Right lobe of liver (tissue), 6 donors: ENCODE measurements around the gene MBNL2. TPM values are rescaled to one million over a fixed set of nuclear protein-coding genes. Genes with fewer than 3 reads are reported as not detected.

ENCODE experiments used
- ATAC-seq, 4 donors: fragments of 200-7000 bp; cut with Tn5 transposase; one replicate each; pipeline ENCODE4 v1.9.1; 2020; ENCODE audit warnings: mild to moderate bottlenecking in 4 of 4, moderate library complexity in 4 of 4
- DNase-seq, 3 donors: peaks; one replicate each; pipeline ENCODE4 v3.0.0-alpha.2; 2020
- H3K27ac ChIP-seq, 3 donors: fragments of 200-600 bp; one replicate each; pipeline ENCODE4 v1.8.0; 2022
- H3K27me3 ChIP-seq, 2 donors: fragments of 200-600 bp; one replicate each; pipeline ENCODE4 v1.8.0; 2022
- H3K36me3 ChIP-seq, 4 donors: fragments of 200-600 bp; sonication (generic) in 1 of 4; one replicate each; pipeline versions ENCODE4 v1.5.1 to v1.8.0; 2017 to 2022; ENCODE audit warnings: control low read depth in 1 of 4
- H3K4me1 ChIP-seq, 4 donors: fragments of 200-600 bp; sonication (generic) in 1 of 4; one replicate each; pipeline versions ENCODE4 v1.5.1 to v1.8.0; 2017 to 2022; ENCODE audit warnings: control low read depth in 1 of 4
- H3K4me3 ChIP-seq, 3 donors: fragments of 200-600 bp; one replicate each; pipeline ENCODE4 v1.8.0; 2022
- H3K9me3 ChIP-seq, 4 donors: fragments of 200-600 bp; sonication (generic) in 1 of 4; one replicate each; pipeline versions ENCODE4 v1.5.1 to v1.8.0; 2017 to 2022; ENCODE audit warnings: control low read depth in 1 of 4
- POLR2A ChIP-seq: fragments of 450-650 bp; IDR thresholded peaks from one replicate; pipeline ENCODE4 v1.6.1; 2017; ENCODE audit warnings: antibody characterized with exemption, mild to moderate bottlenecking
- WGBS: methylation state at CpG from one replicate; pipeline ENCODE4 v1.1.6; 2018; ENCODE audit warnings: low coverage, low lambda C conversion rate; ENCODE audit not compliant: insufficient coverage; ENCODE audit errors: missing lambda C conversion rate; 5-methylcytosine and 5-hydroxymethylcytosine counted together
- intact Hi-C, 2 donors: fragments of 100-400 bp; cut with DNase I; formaldehyde crosslinking; loops; one replicate each; pipeline versions ENCODE4 v1.11.2 to v1.14.1; 2022
- total RNA-seq, 6 experiments: library from RNA; depleted of rRNA in 2 of 6; stranded (reverse); fragments of >200 nt in 2 of 6; fragmentation: NEBNext Ultra II Directional in 3 of 6; extraction: Animal tissue kit (Norgen Biotek cat#: 25700) in 3 of 6; gene quantifications; one replicate each; pipeline versions ENCODE4 v1.1.0 to v1.2.4, GENCODE V29; 2016 to 2023
- TF ChIP-seq, protein P1 (sequence below), 4 donors: fragments of 200-600 bp in 3 of 4; fragments of 450-650 bp in 1 of 4; IDR thresholded peaks; one replicate each; pipeline versions ENCODE4 v1.5.1 to v1.8.0; 2016 to 2022; ENCODE audit warnings: antibody characterized with exemption in 4 of 4, mild to moderate bottlenecking in 2 of 4
- donor health status: DM: no; HTN: yes; CAD: no.
- donor health status: DM: no; HTN: no; CAD: no.
- donor health status: DM: no; HTN: no; CAD: no.
- donor health status: DM: no; HTN: yes; CAD: no.
- donor health status: DM: no; HTN: yes; CAD: no.

Gene MBNL2
- total RNA-seq, 6 experiments from 2014 or later: 30.3 to 135 (median 81.5) TPM

DNA sequence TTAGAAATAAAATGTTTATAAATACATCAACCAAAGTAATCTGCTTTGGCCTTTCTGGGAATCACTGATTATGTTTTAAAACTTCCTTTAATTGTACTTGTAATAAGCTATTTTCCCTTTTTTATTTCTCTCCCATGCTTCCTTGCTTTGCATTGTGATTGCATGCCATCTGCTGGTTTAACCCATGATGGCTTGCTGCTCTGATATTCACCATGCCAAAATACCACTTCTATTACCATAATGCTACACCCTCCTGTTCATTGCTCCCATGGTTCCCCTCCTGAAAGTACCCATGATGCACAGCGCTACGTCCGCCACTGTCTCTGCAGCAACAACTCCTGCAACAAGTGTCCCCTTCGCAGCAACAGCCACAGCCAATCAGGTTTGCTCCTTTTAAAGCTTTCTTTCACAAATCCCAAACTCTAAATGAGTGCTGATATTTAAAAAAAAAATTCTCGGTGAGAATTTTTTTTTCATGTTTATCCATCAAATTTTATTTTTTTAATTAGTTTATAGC, 144.1 kb downstream of the MBNL2 start:
- ATAC-seq (no peak), DNase-seq (no peak)
- Histone ChIP-seq H3K27ac (no peak overlapping the region), H3K36me3 (peaks cover 0 to 29% (median 19%) of the 10 kb centered on the region in 4 donors), H3K9me3 (no peaks in the 10 kb centered on the region), H3K4me3 (no peak overlapping the region), H3K4me1 (peaks cover 0 to 13% (median 3%) of the 10 kb centered on the region in 4 donors), H3K27me3 (no peaks in the 10 kb centered on the region)
- intact Hi-C loops: loop anchor here (10.0 kb wide), 2 partner anchors 251 to 261 kb away; no protein-coding TSS in a partner anchor
- TF ChIP-seq, protein P1, sequence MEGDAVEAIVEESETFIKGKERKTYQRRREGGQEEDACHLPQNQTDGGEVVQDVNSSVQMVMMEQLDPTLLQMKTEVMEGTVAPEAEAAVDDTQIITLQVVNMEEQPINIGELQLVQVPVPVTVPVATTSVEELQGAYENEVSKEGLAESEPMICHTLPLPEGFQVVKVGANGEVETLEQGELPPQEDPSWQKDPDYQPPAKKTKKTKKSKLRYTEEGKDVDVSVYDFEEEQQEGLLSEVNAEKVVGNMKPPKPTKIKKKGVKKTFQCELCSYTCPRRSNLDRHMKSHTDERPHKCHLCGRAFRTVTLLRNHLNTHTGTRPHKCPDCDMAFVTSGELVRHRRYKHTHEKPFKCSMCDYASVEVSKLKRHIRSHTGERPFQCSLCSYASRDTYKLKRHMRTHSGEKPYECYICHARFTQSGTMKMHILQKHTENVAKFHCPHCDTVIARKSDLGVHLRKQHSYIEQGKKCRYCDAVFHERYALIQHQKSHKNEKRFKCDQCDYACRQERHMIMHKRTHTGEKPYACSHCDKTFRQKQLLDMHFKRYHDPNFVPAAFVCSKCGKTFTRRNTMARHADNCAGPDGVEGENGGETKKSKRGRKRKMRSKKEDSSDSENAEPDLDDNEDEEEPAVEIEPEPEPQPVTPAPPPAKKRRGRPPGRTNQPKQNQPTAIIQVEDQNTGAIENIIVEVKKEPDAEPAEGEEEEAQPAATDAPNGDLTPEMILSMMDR (IDR thresholded peaks at IDR 0.05): no peak
- TF ChIP-seq POLR2A: no peak
- 98% methylated on average over 3 of the region's 5 CpGs for WGBS

DNA sequence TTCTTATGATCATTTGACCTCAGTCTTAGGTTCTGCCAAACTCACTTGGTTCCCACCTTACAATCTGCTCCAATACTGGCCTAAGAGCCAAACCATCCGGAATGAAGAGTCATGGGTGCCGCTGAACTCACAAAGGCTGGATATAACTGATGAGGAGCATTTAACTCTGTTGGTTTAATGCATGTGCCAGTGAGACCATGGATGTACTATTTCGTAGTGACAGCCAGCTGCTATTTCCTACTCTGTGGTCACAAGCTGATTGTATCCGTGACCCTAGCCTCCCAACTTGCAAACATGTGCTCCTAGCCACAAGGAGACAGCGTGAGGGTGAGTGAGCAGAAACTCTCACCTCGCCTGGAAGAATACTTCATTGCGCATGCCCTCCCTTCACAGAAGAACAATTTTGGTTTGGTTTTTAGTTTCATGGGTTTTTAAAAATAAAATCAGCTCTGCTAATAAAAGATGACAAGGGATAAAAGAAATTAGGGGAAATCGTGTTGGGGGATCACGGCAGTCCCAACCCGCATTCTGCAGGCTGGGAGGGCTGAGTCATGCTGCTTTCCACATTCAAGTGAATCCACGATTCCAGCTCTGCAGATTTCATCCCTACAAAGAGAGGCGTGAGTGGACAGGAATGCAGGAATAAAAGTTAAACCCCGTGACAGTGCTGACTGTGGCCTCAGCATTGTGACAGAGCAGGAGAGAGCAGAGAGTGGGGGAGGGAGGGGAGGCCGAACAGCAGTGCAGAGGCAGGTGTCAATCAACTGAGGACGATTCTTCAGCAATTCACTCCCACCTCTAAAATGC, 145.1 kb downstream of the MBNL2 start:
- no peaks in the 10 kb centered on the region for H3K27me3 ChIP-seq
- no peak overlapping the region for H3K4me3 ChIP-seq
- ATAC-seq: peak in 2 of 4 donors; percentile 7 to 23
- peaks cover 0 to 13% (median 3%) of the 10 kb centered on the region in 4 donors for H3K4me1 ChIP-seq
- DNase-seq: no peak
- TF ChIP-seq POLR2A: no peak
- TF ChIP-seq, protein P1 (IDR thresholded peaks at IDR 0.05): no peak
- intact Hi-C loops: loop anchor here (10.0 kb wide), 2 partner anchors 252 to 262 kb away; no protein-coding TSS in a partner anchor
- H3K9me3 ChIP-seq: no peaks in the 10 kb centered on the region
- no peak overlapping the region for H3K27ac ChIP-seq
- H3K36me3 ChIP-seq: peaks cover 0 to 33% (median 18%) of the 10 kb centered on the region in 4 donors
- 70% methylated on average over 15 of the region's 15 CpGs for WGBS

GRCh38 chr13:97369261-97369893, 147.2 kb downstream of the MBNL2 start:
- Histone ChIP-seq H3K27ac (peak overlapping the region; percentile 20 to 56 (median 55)), H3K4me1 (peaks cover 0 to 13% (median 0%) of the 10 kb centered on the region in 4 donors), H3K27me3 (no peaks in the 10 kb centered on the region), H3K4me3 (peak overlapping the region in 2 of 3 donors; percentile 13 to 17), H3K9me3 (no peaks in the 10 kb centered on the region), H3K36me3 (peaks cover 0 to 34% (median 17%) of the 10 kb centered on the region in 4 donors)
- DNase-seq (no peak), ATAC-seq (peak; percentile 84 to 94 (median 90))
- 6% methylated on average over 4 of the region's 4 CpGs for WGBS
- TF ChIP-seq, protein P1 (IDR thresholded peaks at IDR 0.05): no peak
- TF ChIP-seq POLR2A: no peak
- intact Hi-C loops: loop anchor here (10.0 kb wide), 2 partner anchors 255 to 265 kb away; no protein-coding TSS in a partner anchor

DNA sequence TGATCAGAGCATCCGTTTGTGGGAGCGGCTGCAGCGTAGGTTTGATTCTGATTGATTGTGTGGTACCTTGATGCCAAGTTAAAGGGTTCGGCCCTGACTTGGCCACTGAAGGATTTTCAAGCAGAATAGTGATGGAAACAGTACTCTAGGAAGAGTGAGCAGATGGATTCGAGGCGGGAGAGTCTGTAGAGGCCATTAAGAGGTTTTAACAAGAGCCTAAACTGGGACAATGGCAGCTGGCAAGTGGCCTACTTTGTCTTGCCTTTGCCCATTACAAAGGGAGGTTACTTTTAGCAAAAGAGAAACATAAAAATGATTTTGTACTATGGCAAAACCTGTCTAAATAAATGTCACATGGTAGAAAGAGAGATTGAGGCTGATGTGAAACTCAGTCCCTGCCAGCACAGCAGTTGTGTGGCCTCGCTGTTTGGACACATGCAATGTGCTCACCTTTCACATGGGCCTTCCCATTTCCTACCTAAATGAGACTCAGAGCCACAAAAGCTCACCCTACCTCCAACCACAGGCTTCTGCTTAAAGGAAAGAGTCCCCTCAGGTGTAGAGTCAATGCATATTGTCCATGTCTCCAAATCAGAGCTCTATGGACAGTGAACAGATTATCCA, 149.5 kb downstream of the MBNL2 start:
- ATAC-seq: no peak
- peaks cover 0 to 13% (median 0%) of the 10 kb centered on the region in 4 donors for H3K4me1 ChIP-seq
- intact Hi-C loops: no loop called here
- H3K36me3 ChIP-seq: peaks cover 0 to 42% (median 7%) of the 10 kb centered on the region in 4 donors
- no peak overlapping the region for H3K4me3 ChIP-seq
- H3K9me3 ChIP-seq: no peaks in the 10 kb centered on the region
- H3K27ac ChIP-seq: no peak overlapping the region
- no peak for DNase-seq
- no peak for TF ChIP-seq POLR2A
- TF ChIP-seq, protein P1 (IDR thresholded peaks at IDR 0.05): no peak
- 96% methylated on average over 7 of the region's 7 CpGs for WGBS
- no peaks in the 10 kb centered on the region for H3K27me3 ChIP-seq
